Stimulated activated CD4-positive, alpha-beta T cell treated with anti-CD3 and anti-CD28 coated beads, Interleukin-4, amount 100 ng/mL, for 1 hour (primary cell): Measurements from ENCODE around the gene TARM1.
"Not testable (repeated sequence)": the region's sequence is repeated elsewhere in the genome, so short reads cannot be mapped to it uniquely, and the experiment has no call there.

Experiments used
- DNase-seq: peaks from one replicate; pipeline ENCODE4 v3.0.0-alpha.2; 2020

The TARM1 gene

DNA sequence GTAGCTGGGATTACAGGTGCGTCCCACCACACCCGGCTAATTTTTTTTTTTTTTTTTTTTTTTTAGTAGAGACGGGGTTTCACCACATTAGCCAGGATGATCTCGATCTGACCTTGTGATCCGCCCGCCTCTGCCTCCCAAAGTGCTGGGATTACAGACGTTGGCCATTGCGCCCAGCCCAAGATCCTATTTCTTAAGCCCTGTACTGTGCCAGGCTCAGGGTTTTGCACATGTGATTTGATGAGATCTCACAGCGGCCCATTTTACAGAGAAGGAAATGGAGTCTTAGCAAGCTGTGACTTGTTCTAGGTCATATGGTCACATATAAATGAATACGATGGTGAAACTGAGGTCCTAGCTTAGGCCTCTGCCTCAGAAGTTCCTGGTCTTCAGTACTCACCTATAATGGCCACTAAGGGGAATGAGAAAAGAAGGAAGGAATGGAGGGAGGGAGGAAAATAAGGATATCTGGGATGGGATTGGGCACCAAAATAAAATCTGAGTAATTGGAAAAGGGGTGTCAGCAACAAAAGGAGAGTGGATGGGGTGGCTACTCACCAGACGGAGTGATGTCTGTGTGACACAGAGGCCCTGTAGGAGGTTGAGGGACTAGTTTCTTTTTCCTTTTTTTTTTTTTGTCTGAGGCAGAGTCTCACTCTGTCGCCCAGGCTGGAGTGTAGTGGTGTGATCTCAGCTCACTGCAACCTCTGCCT is 18.2 kb upstream of the TARM1 start:
- DNase-seq, result no peak

DNA sequence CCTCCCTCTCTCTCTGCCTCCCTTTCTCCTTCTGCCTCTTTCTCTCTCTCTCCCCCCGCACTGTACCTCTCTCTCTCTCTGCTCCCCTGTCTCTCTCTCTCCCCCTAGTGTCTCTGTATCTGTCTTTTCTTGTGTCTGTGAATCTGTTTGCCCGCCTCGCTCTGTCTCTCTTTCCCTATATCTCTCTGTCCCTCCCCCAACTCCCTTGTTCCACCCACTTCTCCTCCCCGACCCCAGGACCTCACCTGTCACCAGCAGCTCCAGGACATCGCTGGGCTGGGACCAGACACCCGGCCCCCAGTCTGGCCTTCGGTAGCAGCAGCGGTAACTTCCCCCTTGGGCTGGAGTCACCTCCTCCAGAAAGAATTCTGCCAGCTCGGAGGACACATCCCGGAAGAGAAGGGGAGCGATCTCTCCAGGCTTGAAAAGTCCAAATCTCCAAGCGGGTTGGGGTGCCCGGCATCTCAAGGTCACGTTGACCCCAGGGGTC is 15.5 kb upstream of the TARM1 start:
- DNase-seq, result no peak

DNA sequence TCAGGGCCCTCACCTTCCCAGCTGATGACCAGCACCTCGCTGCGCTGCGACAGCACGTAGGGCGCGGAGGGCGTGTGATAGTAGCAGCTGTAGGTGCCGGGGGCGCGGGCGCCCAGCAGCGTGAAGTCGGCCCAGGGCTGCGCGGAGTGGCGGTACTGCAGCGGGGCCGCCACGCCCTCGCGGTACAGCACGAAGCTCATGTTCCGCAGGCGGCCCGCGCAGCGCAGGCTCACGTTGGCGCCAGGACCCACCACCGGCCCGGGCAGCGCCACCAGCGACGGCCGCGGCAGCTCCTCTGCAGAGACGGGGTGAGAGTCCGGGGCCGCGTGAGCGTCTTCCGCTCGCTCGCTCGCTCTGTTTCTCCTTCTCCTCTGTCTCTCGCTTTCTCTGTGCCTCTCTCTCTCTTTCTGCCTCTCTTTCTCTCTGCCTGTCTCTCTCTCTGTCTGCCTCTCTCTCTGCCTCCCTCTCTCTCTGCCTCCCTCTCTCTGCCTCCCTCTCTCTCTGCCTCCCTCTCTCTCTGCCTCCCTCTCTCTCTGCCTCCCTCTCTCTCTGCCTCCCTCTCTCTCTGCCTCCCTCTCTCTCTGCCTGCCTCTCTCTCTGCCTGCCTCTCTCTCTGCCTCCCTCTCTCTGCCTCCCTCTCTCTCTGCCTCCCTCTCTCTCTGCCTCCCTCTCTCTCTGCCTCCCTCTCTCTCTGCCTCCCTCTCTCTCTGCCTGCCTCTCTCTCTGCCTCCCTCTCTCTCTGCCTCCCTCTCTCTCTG is 14.9 kb upstream of the TARM1 start:
- peak; percentile 45 for DNase-seq

DNA sequence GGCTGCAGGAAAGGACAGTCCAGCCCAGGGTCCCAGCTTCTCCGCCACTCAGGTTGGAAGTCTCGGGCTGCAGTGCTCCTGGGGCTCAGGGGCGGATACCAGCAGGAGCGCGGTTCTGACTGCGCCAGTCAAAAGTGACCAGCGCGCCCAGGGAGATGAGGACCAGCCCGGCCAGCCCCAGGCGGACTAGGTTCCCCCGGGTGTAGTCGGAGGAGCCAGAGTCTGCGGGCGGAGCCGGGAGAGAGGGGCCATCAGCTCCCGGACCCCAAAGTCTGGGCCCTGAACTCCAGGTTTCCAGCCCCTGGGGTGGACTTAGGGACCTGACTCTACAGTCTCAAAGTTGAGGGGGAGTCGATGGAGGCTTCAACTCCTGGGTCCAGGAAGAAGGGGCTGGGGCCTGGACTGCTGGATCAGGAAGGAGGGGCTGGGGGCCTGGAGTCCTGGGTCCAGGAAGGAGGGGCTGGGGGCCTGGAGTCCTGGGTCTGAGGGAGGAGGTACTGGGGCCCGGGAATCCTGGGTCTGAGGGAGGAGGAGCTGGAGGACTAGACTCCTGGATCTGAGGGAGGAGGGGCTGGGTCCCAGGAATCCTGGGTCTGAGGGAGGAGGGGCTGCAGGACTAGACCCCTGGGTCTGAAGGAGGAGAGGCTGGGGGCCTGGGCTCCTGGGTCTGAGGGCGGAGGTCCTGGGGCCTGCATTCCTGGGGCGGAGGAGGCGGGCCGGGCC is 14.1 kb upstream of the TARM1 start:
- no peak for DNase-seq

DNA sequence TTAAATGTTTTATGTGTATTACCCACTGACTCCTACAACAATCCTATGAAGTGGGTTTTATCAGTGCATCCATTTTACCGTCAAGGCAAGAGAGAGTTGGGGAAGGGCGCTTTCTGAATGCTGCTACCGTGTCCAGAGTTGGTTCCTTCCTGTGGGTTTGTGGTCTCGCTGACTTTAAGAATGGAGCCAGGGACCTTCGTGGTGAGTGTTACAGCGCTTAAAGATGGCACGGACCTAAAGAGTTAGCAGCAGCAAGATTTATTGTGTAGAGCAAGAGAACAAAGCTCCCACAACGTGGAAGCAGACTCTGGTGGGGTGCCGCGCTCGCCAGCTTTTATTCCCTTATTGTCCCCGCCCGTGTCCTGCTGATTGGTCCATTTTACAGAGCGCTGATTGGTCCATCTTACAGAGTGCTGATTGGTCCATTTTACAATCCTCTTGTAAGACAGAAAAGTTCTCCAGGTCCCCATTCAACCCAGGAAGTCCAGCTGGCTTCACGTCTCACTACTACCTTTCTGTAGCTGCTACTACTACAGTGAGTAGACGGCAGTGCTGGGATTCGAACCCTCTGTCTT is 13.3 kb upstream of the TARM1 start:
- no peak for DNase-seq

DNA sequence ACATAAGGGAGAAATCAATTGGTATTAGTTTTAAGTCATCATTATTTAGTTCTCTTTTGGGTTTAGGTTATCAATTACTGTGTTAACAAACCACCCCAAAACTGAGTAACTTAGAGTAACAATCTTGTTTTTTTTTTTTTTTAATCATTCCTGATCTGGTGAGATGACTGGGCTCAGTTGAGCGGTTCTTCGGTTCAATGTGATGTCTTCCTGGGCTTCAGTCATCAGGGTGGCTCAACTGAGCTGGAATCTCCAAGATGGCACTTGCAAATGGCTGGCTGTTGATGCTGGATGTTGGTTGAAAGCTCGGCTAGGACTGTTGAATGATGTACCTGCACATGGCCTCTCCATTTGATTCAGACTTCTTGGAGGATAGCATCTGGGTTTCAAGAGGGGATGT is 3.2 kb upstream of the TARM1 start:
- DNase-seq, result no peak

DNA sequence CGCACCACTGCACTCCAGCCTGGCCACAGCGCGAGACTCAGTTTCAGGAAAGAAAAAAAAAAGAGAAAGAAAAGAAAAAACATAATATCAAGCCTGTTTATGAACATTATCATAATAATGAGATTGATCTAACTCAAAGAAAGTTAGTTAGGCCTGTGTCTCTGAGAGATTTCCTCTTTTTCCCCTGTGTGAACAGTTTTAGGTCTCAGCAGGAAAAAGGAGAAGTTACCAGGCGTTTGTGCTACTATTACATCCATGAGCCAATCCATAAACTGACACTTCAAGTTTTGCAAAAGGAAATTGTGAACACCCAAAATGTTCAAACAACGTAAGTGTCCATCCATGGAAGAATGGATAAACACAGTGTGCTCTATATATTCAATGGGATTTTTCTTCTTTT is 3.8 kb downstream of the TARM1 start:
- DNase-seq, result no peak

DNA sequence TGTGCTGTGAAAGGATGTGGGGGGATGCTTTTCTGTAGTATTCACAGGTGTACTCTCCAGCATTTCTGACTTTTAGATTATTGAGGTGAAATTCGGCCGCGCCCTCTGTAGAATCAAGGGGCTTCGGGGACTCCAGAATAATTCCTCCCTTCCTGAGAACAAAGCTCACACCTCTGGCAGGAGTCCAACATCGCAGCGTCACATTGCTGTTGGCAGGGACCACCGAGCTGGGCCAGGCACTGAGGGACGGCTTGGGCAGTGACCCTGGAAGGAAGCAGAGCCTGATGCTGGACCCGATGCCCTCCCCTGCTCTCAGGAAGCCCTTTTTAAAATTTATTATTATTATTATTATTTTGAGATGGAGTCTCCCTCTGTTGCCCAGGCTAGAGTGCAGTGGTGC is 6.3 kb downstream of the TARM1 start:
- DNase-seq, result no peak

DNA sequence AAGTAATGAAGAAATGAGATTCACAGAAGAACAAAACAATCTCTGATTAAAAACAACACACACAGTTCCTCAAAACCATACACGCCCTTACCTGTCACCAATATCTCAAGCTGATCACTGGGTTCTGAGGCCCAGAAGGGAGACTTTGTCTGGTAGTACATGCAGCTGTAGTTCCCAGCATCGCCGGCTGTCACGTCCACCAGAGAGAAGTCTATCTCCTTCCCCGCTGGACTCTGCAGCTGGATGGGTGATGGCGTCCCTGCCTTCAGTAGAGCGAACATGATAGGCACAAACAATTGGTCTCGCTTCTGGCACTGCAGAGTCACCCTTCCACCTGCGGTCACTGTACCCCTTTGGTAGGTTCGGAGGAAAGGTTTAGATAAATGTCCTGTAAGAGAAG is 7.3 kb downstream of the TARM1 start:
- no peak for DNase-seq

DNA sequence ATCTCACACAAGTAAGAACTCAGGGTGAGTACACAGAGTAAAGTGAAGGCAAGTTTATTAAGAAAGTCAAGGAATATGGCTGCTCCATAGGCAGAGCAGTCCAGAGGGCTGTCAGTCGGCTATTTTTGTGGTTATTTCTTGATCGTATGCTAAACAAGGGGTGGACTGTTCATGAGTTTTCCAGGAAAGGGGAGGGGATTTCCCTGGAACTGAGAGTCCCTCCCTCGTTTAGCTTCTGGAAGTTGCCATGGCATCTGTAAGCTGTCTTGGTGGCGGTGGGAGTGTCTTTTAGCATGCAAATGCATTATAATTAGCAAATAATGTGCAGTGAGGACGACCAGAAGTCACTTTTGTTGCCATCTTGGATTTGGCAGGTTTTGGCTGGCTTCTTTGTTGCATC is 11.7 kb downstream of the TARM1 start:
- no peak for DNase-seq

DNA sequence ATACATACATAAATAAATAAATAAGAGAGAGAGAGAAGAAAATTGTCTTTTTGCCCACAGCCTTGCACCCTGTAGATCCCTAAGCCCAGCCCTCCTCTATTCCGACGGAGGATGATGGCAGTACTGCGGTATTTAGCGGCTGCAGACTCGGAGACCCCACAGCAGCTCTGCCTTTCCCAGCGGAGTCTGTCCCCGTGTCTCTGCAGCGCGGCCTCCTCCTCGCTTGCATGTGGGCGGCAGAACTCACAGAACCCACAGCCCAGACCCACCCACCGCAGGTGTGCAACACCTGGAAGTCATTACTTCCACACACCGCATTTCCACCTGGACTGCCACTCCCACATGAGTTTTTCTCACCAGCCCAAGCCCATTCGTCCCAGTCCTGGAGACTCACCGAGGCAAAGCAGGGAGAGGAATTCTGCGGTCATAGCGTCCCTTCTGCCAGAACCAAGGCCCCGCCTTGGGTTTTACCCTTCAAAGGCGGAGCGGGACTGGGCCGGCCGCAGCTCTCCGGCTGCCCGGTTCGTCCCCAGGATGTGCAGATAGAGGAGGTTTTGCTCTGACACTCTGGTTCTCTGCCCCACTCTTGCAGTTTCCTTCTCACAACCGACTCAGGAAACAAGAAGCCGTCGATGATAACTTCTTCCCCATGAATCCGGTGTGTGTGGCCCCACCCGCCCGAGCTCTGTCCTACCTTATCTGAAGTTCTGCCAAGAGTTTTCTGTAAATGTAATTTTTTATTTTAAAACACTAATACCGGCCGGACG is 17.6 kb downstream of the TARM1 start, which contains the start of gene VSTM1:
Gene VSTM1, minus strand, starts transcription at position 548 of the 767 bp plus-strand sequence. Its CDS starts 120 bp downstream, at position 428.
- DNase-seq, result no peak

DNA sequence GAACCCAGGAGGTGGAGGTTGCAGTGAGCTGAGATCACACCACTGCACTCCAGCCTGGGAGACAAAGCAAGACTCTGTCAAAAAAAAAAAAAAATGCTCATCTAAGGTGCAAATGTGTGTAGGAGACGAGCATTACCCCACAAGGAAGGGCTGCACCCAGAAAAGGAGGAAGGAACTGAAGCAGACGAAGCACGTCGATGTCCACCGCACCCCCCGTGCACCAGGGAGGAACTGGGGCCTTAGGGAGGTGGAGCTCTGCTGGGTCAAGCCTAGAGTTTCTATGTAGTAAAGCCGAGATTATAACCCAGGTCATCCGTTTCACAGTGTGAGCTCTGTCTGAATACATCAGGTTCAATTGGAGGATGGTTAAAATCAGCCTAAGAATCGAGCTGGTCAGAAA is 18.5 kb downstream of the TARM1 start:
- DNase-seq, result no peak

DNA sequence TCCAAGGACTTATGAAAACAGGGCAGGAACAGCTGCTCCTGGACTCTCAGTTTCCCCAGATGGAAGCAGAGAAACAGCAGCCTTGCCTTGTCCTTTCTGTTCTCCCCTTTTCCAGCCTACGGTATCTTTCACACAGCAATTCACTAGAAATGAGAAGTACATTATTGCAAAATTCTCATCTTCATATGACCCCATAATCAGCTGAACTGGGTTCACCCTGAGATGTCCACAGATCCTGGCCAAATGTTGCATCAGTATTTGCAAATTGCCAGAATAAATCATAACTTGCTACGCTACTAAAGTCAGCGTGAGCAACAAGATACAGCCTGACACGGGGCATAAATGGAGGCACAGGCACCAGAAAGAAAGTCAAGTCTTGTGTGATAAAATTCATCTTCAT is 33.5 kb downstream of the TARM1 start:
- no peak for DNase-seq

DNA sequence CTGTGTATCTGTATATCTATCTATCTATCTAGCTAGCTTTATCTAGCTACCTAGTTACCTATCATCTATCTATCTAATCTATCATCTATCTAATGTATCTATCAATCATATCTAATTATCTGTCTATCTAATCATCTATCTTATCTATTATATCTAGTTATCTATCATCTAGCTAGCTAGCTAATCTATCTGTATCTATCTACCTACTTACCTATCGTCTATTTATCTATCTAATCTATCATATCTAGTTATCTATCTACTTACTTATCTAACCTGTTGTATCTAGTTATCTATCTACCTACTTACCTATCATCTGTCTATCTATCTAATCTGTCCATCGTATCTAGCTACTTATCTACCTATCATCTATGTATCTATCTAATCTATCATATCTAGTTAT is 35.4 kb downstream of the TARM1 start:
- no peak for DNase-seq

DNA sequence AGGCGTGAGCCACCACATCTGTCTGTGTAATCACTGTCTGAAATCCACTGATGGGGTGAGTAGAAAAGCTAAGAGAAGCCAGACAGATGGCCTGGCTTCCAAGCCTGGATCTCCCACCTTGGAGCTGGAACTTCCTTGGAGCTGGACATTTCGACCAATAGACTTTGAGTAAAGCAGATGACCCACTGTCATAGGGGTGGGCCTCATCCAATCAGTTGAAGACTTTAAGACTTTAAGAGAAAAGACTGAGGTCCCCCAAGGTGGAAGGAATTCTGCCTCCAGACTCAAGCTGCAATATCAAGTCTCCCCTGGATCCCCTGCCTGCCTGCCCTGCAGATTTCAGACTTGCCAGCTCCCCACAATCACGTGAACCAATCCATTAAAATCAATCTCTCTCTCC is 38.2 kb downstream of the TARM1 start:
- no peak for DNase-seq

DNA sequence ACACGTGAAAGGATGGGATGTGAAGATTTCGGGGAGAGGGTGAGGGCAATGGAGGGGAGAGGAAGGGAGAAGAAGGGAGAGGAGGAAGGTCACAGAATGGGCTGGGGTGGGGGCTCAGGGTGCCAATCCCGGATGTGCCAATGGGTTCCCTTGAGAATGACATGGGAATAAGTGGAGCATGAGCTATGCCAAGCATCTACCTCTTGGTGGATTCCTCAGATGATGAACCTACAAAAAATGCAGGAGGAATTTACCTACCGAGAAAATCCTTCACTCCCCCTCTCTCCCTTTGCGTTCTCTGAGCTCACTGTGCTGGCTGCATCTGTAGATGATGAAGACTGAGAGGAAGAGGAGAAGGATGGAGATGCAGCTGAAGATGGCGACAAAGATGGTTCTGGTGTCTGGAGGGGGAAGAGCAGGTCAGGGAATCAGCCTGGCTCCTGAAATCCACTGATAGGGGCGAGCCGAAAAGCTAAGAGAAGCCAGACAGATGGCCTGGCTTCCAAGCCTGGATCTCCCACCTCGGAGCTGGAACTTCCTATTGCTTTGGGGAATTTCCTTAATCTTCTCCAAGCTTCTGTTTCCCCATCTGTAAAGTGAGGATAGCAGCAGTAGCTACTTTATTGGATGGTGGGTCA is 39.1 kb downstream of the TARM1 start:
- no peak for DNase-seq

DNA sequence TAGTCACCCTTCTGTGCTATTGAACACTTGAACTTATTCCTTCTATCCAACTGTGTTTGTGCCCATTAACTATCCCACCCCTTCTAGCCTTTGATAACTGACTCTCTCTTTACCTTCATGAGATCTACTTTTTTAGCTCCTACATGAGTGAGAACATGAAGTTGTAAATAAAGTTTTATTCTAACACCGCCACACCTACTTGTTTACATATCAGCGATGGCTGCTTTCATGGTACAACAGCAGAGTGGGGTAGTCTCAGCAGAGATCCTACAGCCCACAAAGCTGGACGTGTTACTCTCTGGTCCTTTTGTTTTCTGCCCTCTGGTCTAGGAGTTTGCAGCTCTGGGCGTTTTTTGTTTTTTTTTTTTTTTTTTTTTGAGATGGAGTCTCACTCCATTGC is 41.2 kb downstream of the TARM1 start:
- DNase-seq, result no peak

DNA sequence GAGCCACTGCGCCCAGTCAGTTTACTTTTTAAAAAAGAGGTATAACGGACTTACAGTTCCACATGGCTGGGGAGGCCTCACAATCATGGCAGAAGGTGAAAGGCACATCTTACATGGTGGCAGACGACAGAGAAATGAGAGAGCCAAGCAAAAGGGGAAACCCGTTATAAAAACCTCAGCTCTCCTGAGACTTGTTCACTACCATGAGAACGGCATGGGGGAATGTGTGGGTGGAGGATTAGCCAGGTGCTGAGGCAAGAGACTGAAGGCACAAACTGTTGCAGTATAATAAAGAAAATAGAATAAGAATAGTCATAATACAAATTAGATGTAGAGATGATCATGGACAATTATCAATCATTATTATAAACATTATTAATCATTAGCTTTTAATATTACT is 44.6 kb downstream of the TARM1 start:
- not testable (repeated sequence) for DNase-seq

DNA sequence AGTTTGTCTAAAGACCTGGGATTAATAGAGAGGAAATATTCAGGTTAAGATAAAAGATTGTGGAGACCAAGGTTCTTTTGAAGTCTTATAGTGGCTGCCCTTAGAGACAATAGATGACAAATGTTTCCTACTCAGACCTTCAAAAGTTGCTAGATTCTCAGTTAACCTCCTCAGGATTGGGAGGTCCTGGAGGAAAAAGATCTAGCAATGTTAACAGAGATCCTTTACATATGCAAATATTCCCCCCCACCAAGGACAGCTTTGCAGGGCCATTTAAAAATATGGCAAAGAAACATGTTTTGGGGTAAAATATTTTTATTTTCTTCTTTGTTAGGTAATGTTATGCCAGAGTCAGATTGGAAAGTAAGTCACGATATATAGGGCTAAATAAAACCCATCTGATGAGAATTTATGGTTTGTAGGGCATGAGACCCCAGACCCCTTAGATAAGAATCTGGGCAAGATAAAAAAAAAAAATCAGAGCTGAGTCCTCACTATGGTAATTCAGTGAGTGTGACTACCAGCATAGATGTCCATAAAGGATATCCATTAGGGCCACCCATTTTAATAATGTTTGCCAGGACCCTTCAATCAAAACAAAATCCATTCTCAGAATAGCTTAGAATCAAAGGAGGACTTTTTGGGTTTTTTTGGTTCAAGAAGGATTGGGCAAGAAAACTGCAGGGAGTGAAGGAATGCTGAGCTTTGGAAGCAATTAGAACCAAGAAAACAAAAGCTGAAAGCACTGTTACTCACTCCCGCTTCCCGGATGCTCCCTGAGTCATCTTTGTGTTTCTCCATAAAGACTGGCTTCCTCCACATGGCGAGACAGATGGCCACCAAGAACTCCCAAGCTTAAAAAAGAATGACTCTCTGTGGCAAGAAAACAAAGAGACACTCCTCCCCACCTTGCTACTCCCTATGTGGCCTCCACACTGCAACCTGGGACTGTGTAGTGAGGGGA is 45.7 kb downstream of the TARM1 start:
- DNase-seq, result no peak

DNA sequence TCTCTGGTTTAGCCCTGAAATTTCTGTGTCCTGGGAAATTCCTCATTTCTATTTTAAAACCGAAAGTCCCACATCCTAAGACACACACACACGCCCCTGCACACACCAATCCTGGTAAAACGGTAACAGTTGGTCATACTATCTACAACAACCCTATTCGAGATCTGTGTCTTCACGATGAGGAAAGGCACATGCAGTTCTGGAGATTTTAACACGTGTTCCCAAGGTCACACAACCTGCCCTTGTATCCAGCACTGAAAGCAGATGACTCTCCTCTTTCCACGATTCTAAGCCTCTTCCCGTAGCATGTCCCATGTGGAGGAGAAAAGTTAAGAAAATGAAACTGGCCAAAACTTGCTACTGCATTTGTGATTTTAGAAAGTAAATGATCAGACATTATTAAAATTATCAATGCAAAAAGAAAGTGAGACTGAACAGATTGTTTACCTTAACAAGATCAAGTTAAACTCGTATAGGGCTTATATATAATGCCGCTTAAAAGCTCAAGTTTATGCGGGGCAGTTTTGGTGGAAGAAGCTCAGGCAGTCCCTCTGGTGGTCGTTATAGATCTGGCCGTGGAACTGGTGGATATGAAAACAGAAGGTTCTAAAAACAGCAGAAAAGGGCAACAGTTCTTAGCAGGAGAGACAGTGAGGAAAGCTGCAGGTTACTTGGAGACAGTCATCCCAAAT is 50.1 kb downstream of the TARM1 start:
- DNase-seq, result no peak
